Gastroesophageal sphincter (tissue), 4 donors: ENCODE measurements around the gene HLA-A. TPM values are rescaled to one million over a fixed set of nuclear protein-coding genes. Genes with fewer than 3 reads are reported as not detected.
A peak's percentile ranks its signal among the peaks of the same experiment; 100 is the strongest.

ENCODE experiments used
- ATAC-seq: fragments of 150-250 bp; one replicate; pipeline ENCODE4 v1.9.1; 2016; ENCODE audit warnings: mild to moderate bottlenecking, moderate library complexity
- H3K27ac ChIP-seq, 4 donors: fragments of 200-600 bp; sonication (generic) in 3 of 4; 1 replicate in 3 of 4; 2 replicates in 1 of 4; pipeline ENCODE4 v1.5.1; 2016 to 2019
- H3K27me3 ChIP-seq: fragments of 200-600 bp; sonication (generic); one replicate; pipeline ENCODE4 v1.5.1; 2019
- H3K36me3 ChIP-seq, 2 donors: fragments of 200-600 bp; sonication (generic); one replicate each; pipeline ENCODE4 v1.5.1; 2019; ENCODE audit warnings: control low read depth in 1 of 2
- H3K4me1 ChIP-seq, 3 donors: fragments of 200-600 bp; sonication (generic); 1 replicate in 2 of 3; 2 replicates in 1 of 3; pipeline ENCODE4 v1.5.1; 2016 to 2019; ENCODE audit warnings: control low read depth in 2 of 3
- H3K4me3 ChIP-seq, 2 donors: fragments of 200-600 bp; sonication (generic); one replicate each; pipeline ENCODE4 v1.5.1; 2019; ENCODE audit warnings: mild to moderate bottlenecking in 1 of 2, moderate library complexity in 1 of 2
- H3K9me3 ChIP-seq, 3 donors: fragments of 200-600 bp; sonication (generic); one replicate each; pipeline ENCODE4 v1.5.1; 2017 to 2019; ENCODE audit warnings: control low read depth in 2 of 3
- EP300 ChIP-seq: sonication (generic); formaldehyde crosslinking; IDR thresholded peaks from one replicate; pipeline ENCODE4 v1.6.1; 2017; ENCODE audit warnings: antibody characterized with exemption, mild to moderate bottlenecking
- POLR2A ChIP-seq, 2 donors: fragments of 450-650 bp; IDR thresholded peaks; one replicate each; pipeline ENCODE4 v1.6.1; 2017; ENCODE audit warnings: antibody characterized with exemption in 2 of 2, mild to moderate bottlenecking in 2 of 2, moderate library complexity in 1 of 2
- POLR2AphosphoS5 ChIP-seq: sonication (generic); formaldehyde crosslinking; IDR thresholded peaks from one replicate; pipeline ENCODE4 v1.6.1; 2017; ENCODE audit warnings: antibody characterized with exemption
- WGBS, 2 donors: methylation state at CpG; one replicate each; pipeline ENCODE4 v1.1.5; 2018; ENCODE audit warnings: low coverage in 1 of 2; 5-methylcytosine and 5-hydroxymethylcytosine counted together
- total RNA-seq, 4 donors: library from RNA; depleted of rRNA; stranded (reverse); fragments of >200 nt; gene quantifications; one replicate each; pipeline ENCODE4 v1.1.0, GENCODE V29; 2016
- TF ChIP-seq, protein P1 (sequence below), 4 experiments: fragments of 200-600 bp in 2 of 4; fragments of 450-650 bp in 2 of 4; sonication (generic) in 1 of 4; IDR thresholded peaks; one replicate each; pipeline ENCODE4 v1.5.1; 2017 to 2019; ENCODE audit warnings: antibody characterized with exemption in 4 of 4, mild to moderate bottlenecking in 2 of 4, moderate library complexity in 2 of 4

HLA-A gene
- total RNA-seq, 4 donors from 2014 or later: 281 to 626 (median 424) TPM

DNA sequence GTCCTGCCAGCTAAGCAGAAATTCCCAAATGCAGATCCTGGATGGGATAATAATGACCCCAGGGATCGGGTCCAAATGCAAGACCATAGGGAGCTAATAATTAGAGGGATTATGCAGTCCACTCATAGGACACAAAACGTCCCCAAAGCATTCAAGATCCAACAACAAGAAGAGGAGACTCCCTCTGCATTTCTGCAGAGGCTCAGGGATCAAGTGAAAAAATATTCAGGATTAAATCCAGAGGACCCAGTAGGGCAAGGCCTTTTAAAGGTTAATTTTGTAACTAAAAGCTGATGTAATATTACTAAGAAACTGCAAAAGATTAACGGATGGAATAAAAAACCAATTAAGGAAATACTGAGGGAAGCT lies 22.2 kb downstream of the HLA-A start:
- Histone ChIP-seq H3K27me3 (no peaks in the 10 kb centered on the region), H3K9me3 (no peaks in the 10 kb centered on the region), H3K27ac (peak overlapping the region; percentile 78 to 86 (median 81)), H3K36me3 (no peaks in the 10 kb centered on the region), H3K4me1 (peaks cover 8 to 48% (median 21%) of the 10 kb centered on the region in 3 donors), H3K4me3 (peak overlapping the region in 1 of 2 donors; percentile 48)
- TF ChIP-seq, protein P1, sequence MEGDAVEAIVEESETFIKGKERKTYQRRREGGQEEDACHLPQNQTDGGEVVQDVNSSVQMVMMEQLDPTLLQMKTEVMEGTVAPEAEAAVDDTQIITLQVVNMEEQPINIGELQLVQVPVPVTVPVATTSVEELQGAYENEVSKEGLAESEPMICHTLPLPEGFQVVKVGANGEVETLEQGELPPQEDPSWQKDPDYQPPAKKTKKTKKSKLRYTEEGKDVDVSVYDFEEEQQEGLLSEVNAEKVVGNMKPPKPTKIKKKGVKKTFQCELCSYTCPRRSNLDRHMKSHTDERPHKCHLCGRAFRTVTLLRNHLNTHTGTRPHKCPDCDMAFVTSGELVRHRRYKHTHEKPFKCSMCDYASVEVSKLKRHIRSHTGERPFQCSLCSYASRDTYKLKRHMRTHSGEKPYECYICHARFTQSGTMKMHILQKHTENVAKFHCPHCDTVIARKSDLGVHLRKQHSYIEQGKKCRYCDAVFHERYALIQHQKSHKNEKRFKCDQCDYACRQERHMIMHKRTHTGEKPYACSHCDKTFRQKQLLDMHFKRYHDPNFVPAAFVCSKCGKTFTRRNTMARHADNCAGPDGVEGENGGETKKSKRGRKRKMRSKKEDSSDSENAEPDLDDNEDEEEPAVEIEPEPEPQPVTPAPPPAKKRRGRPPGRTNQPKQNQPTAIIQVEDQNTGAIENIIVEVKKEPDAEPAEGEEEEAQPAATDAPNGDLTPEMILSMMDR (IDR thresholded peaks at IDR 0.05): no peak
- TF ChIP-seq EP300: no peak
- no peak for TF ChIP-seq POLR2A (IDR thresholded peaks at IDR 0.05)
- no peak for TF ChIP-seq POLR2AphosphoS5
- ATAC-seq: no peak
- 4 to 27% methylated on average over 3 of the region's 3 CpGs for WGBS, 2 donors

DNA sequence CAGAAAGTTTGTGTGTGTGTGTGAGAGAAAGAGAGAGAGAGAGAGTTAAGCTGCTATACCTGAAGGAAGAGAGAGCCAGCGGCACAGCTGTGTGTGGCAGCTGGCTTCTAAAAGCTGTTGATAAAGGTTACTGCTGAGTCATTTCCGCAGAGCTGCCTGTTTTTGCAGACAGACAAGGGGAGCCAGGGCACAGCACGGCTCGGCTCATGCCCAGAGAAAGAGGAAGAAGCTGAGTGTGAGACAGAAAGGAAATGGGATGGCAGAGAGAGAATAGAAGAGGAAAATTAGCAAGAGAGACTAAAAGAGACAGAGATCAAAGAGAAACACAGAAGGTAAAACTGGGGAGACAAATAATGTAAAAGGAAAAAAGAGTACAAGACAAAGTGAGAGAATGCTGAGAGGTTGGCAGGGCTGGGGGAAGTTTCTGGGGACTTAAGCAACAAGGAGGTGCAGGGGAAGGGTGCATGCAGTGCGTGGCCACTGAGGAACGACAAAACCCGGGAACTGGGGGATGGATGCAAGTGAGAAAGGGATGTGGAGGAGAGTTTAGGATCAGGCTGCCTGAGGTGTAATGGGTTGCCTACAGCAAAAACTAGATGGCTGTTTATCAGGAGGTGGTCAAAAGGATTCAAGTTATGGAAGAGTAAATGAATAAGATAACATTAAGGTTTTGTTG lies 22.7 kb downstream of the HLA-A start:
- H3K4me1 ChIP-seq: peaks cover 8 to 48% (median 21%) of the 10 kb centered on the region in 3 donors
- ATAC-seq: peak; percentile 87
- peak overlapping the region; percentile 78 to 86 (median 81) for H3K27ac ChIP-seq
- TF ChIP-seq POLR2A (IDR thresholded peaks at IDR 0.05) (no peak), EP300 (no peak), POLR2AphosphoS5 (peak; percentile 92)
- TF ChIP-seq, protein P1 (IDR thresholded peaks at IDR 0.05): no peak
- peak overlapping the region; percentile 37 to 48 for H3K4me3 ChIP-seq
- H3K36me3 ChIP-seq: no peaks in the 10 kb centered on the region
- no peaks in the 10 kb centered on the region for H3K27me3 ChIP-seq
- WGBS, 2 donors: 1 to 7% methylated on average over 4 to 7 of the region's 7 CpGs
- no peaks in the 10 kb centered on the region for H3K9me3 ChIP-seq

DNA sequence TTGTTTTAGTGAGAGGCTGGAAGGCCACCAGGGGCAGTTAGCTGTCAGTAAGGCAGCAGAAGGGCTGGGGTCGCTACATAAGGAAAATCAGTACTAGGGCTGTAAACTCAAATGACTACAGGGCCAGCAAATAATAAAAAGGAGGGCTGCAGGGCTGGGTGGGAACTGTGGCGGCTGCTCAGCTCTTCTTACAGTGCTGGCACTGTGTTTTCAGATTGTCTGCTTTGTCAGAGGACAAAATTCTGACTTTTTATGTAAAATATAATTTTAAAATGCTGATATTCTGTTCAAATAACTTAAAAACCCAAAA lies 23.2 kb downstream of the HLA-A start:
- TF ChIP-seq POLR2AphosphoS5: no peak
- Histone ChIP-seq H3K4me3 (peak overlapping the region; percentile 37 to 48), H3K4me1 (peaks cover 8 to 48% (median 21%) of the 10 kb centered on the region in 3 donors), H3K27ac (peak overlapping the region; percentile 78 to 86 (median 81)), H3K36me3 (no peaks in the 10 kb centered on the region), H3K27me3 (no peaks in the 10 kb centered on the region), H3K9me3 (no peaks in the 10 kb centered on the region)
- 10 to 19% methylated on average over 2 of the region's 2 CpGs for WGBS, 2 donors
- no peak for ATAC-seq

DNA sequence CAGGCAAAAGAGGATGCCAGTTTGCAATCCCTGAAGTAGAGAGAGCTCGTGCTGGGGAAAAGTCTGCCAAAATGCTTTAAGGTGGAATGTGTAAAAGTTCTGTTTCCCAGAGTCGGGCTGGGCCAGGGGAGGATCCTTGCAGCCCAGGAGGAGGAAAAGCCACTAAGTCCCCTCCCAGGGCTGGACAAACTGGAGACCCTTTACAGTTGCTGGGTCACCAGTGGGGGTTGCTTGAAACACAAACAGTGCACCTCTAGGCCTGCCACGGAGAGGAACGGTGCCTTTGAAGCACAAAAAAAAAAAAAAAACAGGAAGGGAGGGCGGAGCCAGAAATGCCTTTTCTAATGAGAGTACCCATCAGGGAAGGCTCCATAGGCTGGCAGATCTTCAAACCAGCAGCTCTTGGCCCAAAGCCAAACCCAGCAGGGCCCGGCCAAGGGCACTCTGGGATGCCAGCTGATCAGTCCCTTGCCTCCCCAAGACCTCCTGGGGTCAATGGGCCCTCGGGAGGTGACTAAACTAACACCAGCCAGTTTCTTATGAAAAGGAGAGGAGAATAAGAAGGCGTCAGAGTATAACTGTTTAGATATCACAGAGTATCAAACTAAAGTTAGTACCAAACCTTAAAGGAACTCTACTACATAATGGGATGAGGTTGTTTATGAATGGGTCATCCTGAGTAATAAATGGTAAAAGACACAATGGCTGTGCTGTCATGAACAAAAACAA lies 23.7 kb downstream of the HLA-A start:
- peak; percentile 78 for ATAC-seq
- Histone ChIP-seq H3K4me3 (peak overlapping the region; percentile 37 to 48), H3K4me1 (peaks cover 8 to 48% (median 21%) of the 10 kb centered on the region in 3 donors), H3K27me3 (no peaks in the 10 kb centered on the region), H3K36me3 (no peaks in the 10 kb centered on the region), H3K27ac (peak overlapping the region; percentile 78 to 86 (median 81)), H3K9me3 (no peaks in the 10 kb centered on the region)
- TF ChIP-seq EP300 (no peak), POLR2AphosphoS5 (peak; percentile 43)
- WGBS, 2 donors: 0 to 3% methylated on average over 2 to 4 of the region's 8 CpGs

DNA sequence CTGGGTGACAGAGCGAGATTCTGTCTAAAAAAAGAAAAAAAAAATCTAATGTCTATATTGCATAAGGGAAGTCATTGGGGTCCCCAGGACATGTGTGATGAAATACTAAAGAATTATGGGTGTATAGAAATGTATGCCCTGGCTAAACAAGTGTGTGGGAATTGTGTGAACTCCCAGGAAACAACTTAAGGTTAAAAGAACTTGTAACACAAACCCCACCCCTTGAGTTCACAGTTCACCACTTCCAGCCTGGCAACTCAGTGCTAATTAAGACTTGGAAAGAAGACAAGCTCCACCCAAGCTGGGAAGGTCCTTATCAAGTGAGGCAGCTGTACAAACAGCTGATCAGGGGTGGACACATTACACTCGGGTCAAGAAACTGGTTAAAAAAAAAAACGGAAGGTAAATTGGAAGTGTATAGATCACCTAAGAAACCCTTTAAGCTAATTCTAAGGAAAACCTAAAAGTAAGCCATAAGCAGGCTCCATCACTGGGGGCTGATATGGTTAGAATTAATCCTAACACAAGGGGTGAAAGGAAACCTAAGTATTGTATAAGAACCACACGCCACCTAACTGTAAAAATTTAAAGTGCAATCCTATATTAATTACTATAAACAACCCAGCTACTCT lies 25.2 kb downstream of the HLA-A start:
- no peaks in the 10 kb centered on the region for H3K9me3 ChIP-seq
- no peaks in the 10 kb centered on the region for H3K27me3 ChIP-seq
- peak overlapping the region in 3 of 4 donors; percentile 78 to 86 (median 82) for H3K27ac ChIP-seq
- peaks cover 8 to 48% (median 21%) of the 10 kb centered on the region in 3 donors for H3K4me1 ChIP-seq
- H3K36me3 ChIP-seq: no peaks in the 10 kb centered on the region
- no peak for ATAC-seq
- 26 to 41% methylated on average over 3 to 4 of the region's 4 CpGs for WGBS, 2 donors
- TF ChIP-seq EP300 (no peak), POLR2AphosphoS5 (no peak), POLR2A (IDR thresholded peaks at IDR 0.05) (no peak)
- TF ChIP-seq, protein P1 (IDR thresholded peaks at IDR 0.05): no peak
- H3K4me3 ChIP-seq: no peak overlapping the region
